Keratinocyte (primary cell): ENCODE measurements around the gene HECTD4. TPM values are rescaled to one million over a fixed set of nuclear protein-coding genes. Genes with fewer than 3 reads are reported as not detected.

ENCODE experiments used
- DNase-seq: peaks from one replicate; pipeline ENCODE4 v3.0.0-alpha.2; 2011; ENCODE audit warnings: low read depth, missing footprints, low spot score
- FAIRE-seq: peaks from 2 replicates; lab custom pipeline; 2011; peaks lifted over from hg19 to GRCh38; lab: Jason Lieb, UNC
- H2AFZ ChIP-seq: 2 replicates; pipeline ENCODE4 v1.6.0; 2012; ENCODE audit warnings: low read length, control low read depth, inconsistent platforms; ENCODE audit not compliant: control insufficient read depth
- H3K27ac ChIP-seq: 2 replicates; pipeline ENCODE4 v1.5.1; 2011; ENCODE audit warnings: low read length; ENCODE audit not compliant: control insufficient read depth, insufficient read depth
- H3K27me3 ChIP-seq: 3 replicates; pipeline ENCODE4 v1.6.0; 2011; ENCODE audit warnings: low read length; ENCODE audit not compliant: control insufficient read depth, insufficient read depth; ENCODE audit errors: extremely low read depth
- H3K36me3 ChIP-seq, 2 experiments: 2 replicates in 1 of 2; 3 replicates in 1 of 2; pipeline ENCODE4 v1.5.1; 2011; ENCODE audit warnings: low read length in 2 of 2, mild to moderate bottlenecking in 1 of 2; ENCODE audit not compliant: control insufficient read depth in 2 of 2, insufficient read depth in 2 of 2; ENCODE audit errors: extremely low read depth in 1 of 2
- H3K4me1 ChIP-seq: 3 replicates; pipeline ENCODE4 v1.5.1; 2011; ENCODE audit warnings: low read length; ENCODE audit not compliant: control insufficient read depth, insufficient read depth; ENCODE audit errors: extremely low read depth
- H3K4me2 ChIP-seq: 3 replicates; pipeline ENCODE4 v1.6.0; 2011; ENCODE audit warnings: low read depth, low read length; ENCODE audit not compliant: control insufficient read depth, insufficient read depth; ENCODE audit errors: extremely low read depth
- H3K4me3 ChIP-seq, 3 experiments: fragments of 200-600 bp in 1 of 3; sonication (generic) in 1 of 3; 2 replicates in 2 of 3; 3 replicates in 1 of 3; pipeline ENCODE4 v1.5.1; 2011 to 2016; ENCODE audit warnings: low read length in 3 of 3, mild to moderate bottlenecking in 3 of 3, control low read depth in 2 of 3, inconsistent platforms in 1 of 3, low read depth in 1 of 3, mixed read lengths in 1 of 3, mixed run types in 1 of 3, moderate library complexity in 1 of 3; ENCODE audit not compliant: control insufficient read depth in 2 of 3, insufficient read depth in 2 of 3; ENCODE audit errors: extremely low read depth in 1 of 3
- H3K79me2 ChIP-seq: 2 replicates; pipeline ENCODE4 v1.6.0; 2012; ENCODE audit warnings: low read length; ENCODE audit not compliant: control insufficient read depth, insufficient read depth
- H3K9ac ChIP-seq: 3 replicates; pipeline ENCODE4 v1.6.0; 2011; ENCODE audit warnings: low read length; ENCODE audit not compliant: control insufficient read depth, insufficient read depth; ENCODE audit errors: extremely low read depth
- H3K9me1 ChIP-seq: 3 replicates; pipeline ENCODE4 v1.6.0; 2011; ENCODE audit warnings: low read length; ENCODE audit not compliant: control insufficient read depth, insufficient read depth; ENCODE audit errors: extremely low read depth
- H3K9me3 ChIP-seq: 2 replicates; pipeline ENCODE4 v1.5.1; 2012; ENCODE audit warnings: low read depth, low read length; ENCODE audit not compliant: control insufficient read depth
- H4K20me1 ChIP-seq: 3 replicates; pipeline ENCODE4 v1.6.0; 2011; ENCODE audit warnings: low read length; ENCODE audit not compliant: control insufficient read depth, insufficient read depth; ENCODE audit errors: extremely low read depth
- CTCF ChIP-seq, 3 experiments: IDR thresholded peaks in 1 of 3; conservative IDR thresholded peaks in 1 of 3; optimal IDR thresholded peaks in 1 of 3; 2 replicates in 2 of 3; 3 replicates in 1 of 3; pipeline versions ENCODE3 to v1.5.1; 2011; ENCODE audit warnings: low read length in 3 of 3, mild to moderate bottlenecking in 3 of 3, moderate library complexity in 2 of 3, control low read depth in 1 of 3, inconsistent platforms in 1 of 3; ENCODE audit not compliant: insufficient read depth in 2 of 3; ENCODE audit errors: extremely low read depth in 1 of 3
- EZH2 ChIP-seq: IDR thresholded peaks from one replicate; pipeline ENCODE4 v1.6.1; 2012; ENCODE audit warnings: inconsistent platforms, mild to moderate bottlenecking, low read length, moderate library complexity
- dilution Hi-C: fragments of 300-500 bp; cut with MboI; formaldehyde crosslinking; loops from one replicate; pipeline ENCODE4 v1.7.0; 2020; ENCODE audit warnings: low sequenced_read_pairs; ENCODE audit not compliant: extremely low pct_ligation_motif_present
- polyA plus RNA-seq, 5 experiments: library from polyadenylated mRNA; depleted of rRNA in 3 of 5; stranded (reverse) in 3 of 5; stranded (forward) in 1 of 5; unstranded in 1 of 5; fragments of >200 nt; gene quantifications; 1 replicate in 1 of 5; 2 replicates in 3 of 5; 3 replicates in 1 of 5; pipeline versions ENCODE4 v1.2.1 to v1.2.3, GENCODE V29; 2011 to 2012; ENCODE audit warnings: missing spikeins in 2 of 5, low read depth in 1 of 5, low replicate concordance in 1 of 5

HECTD4 gene
- polyA plus RNA-seq, 1 donor (not counting 4 experiments of a cell fraction or from before 2014, with no cell fraction given), result 7.5 TPM

- dilution Hi-C loops, result no loop called here
- H3K4me3 ChIP-seq, result no peak overlapping the region
- H4K20me1 ChIP-seq, result no peaks in the 10 kb centered on the region
- H3K4me1 ChIP-seq, result peaks cover 15% of the 10 kb centered on the region
- TF ChIP-seq CTCF (optimal IDR thresholded peaks at IDR 0.05 in 1 of 3, IDR thresholded peaks at IDR 0.05 in 1 of 3, conservative IDR thresholded peaks at IDR 0.05 in 1 of 3; ENCODE audit: extremely low read depth in 1 of 3, insufficient read depth in 2 of 3, low read length in 3 of 3) (no peak), EZH2 (no peak)
- no peaks in the 10 kb centered on the region for H3K9me1 ChIP-seq
- no peak overlapping the region for H2AFZ ChIP-seq
- peak; percentile 58 for FAIRE-seq
- no peak overlapping the region for H3K4me2 ChIP-seq
- H3K36me3 ChIP-seq, result no peaks in the 10 kb centered on the region
- no peak overlapping the region for H3K9ac ChIP-seq
- no peaks in the 10 kb centered on the region for H3K79me2 ChIP-seq
- no peaks in the 10 kb centered on the region for H3K9me3 ChIP-seq
- H3K27me3 ChIP-seq, result no peaks in the 10 kb centered on the region
- DNase-seq, result no peak
- no peak overlapping the region for H3K27ac ChIP-seq
Observed at GRCh38 chr12:112282920-112283319, 99.3 kb downstream of the HECTD4 start.

DNA sequence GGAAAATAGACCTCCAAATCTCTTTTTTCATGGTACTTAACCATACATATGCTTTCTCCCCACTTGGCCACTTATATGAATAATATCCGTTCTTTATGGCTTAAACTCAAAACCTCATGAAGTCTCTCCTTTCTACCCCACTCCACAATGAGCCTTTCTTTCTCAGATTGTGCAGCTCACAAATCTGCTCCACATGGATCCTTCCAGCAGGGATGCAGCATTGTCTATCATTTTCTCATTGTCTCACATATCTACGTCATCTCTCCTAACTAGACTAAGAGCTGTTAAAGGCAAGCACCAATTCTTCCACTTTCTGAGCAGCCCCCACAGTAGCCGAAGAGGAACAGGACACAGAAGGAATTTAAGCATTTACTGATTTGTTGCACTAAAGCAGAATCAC is 106.4 kb downstream of the HECTD4 start:
- no peak overlapping the region for H3K27ac ChIP-seq
- H3K4me2 ChIP-seq, result no peak overlapping the region
- no peaks in the 10 kb centered on the region for H3K9me1 ChIP-seq
- H2AFZ ChIP-seq, result no peak overlapping the region
- no peaks in the 10 kb centered on the region for H3K79me2 ChIP-seq
- TF ChIP-seq EZH2 (no peak), CTCF (optimal IDR thresholded peaks at IDR 0.05 in 1 of 3, IDR thresholded peaks at IDR 0.05 in 1 of 3, conservative IDR thresholded peaks at IDR 0.05 in 1 of 3; ENCODE audit: extremely low read depth in 1 of 3, insufficient read depth in 2 of 3, low read length in 3 of 3) (no peak)
- H3K9ac ChIP-seq, result no peak overlapping the region
- no peaks in the 10 kb centered on the region for H3K27me3 ChIP-seq
- DNase-seq (no peak), FAIRE-seq (peak; percentile 5)
- H3K4me1 ChIP-seq, result peaks cover 5% of the 10 kb centered on the region
- H3K9me3 ChIP-seq, result no peaks in the 10 kb centered on the region
- H3K4me3 ChIP-seq, result no peak overlapping the region
- dilution Hi-C loops, result no loop called here
- peaks cover 5 to 11% of the 10 kb centered on the region in 2 experiments for H3K36me3 ChIP-seq
- H4K20me1 ChIP-seq, result no peaks in the 10 kb centered on the region
